Bronchial epithelial cell (primary cell): ENCODE data around the gene AP3D1. TPM values are rescaled to one million over a fixed set of nuclear protein-coding genes. Genes with fewer than 3 reads are reported as not detected.
A peak's percentile ranks its signal among the peaks of the same experiment; 100 is the strongest.

Source experiments
- DNase-seq: peaks from one replicate; pipeline ENCODE4 v3.0.0-alpha.2; 2010; ENCODE audit warnings: low read depth
- FAIRE-seq: peaks from 2 replicates; lab custom pipeline; 2011; peaks lifted over from hg19 to GRCh38; lab: Jason Lieb, UNC
- H3K27me3 ChIP-seq: 2 replicates; pipeline ENCODE4 v1.5.1; 2011; ENCODE audit warnings: low read length; ENCODE audit not compliant: control insufficient read depth, insufficient read depth
- H3K36me3 ChIP-seq: 2 replicates; pipeline ENCODE4 v1.5.1; 2011; ENCODE audit warnings: low read length; ENCODE audit not compliant: control insufficient read depth, insufficient read depth
- H3K4me3 ChIP-seq: 2 replicates; pipeline ENCODE4 v1.5.1; 2011; ENCODE audit warnings: mild to moderate bottlenecking, low read depth, low read length, control low read depth
- total RNA-seq: library from RNA; depleted of rRNA; stranded (reverse); fragments of >200 nt; gene quantifications from 2 replicates; pipeline ENCODE4 v1.2.1, GENCODE V29; 2014
- TF ChIP-seq, protein P1 (sequence below): IDR thresholded peaks from 2 replicates; pipeline ENCODE4 v1.5.1; 2011; ENCODE audit warnings: mild to moderate bottlenecking, moderate library complexity, low read length, control low read depth, inconsistent platforms; ENCODE audit not compliant: insufficient read depth, severe bottlenecking

AP3D1 gene
- total RNA-seq, 1 donor from 2014 or later, result 72.1 TPM

DNA sequence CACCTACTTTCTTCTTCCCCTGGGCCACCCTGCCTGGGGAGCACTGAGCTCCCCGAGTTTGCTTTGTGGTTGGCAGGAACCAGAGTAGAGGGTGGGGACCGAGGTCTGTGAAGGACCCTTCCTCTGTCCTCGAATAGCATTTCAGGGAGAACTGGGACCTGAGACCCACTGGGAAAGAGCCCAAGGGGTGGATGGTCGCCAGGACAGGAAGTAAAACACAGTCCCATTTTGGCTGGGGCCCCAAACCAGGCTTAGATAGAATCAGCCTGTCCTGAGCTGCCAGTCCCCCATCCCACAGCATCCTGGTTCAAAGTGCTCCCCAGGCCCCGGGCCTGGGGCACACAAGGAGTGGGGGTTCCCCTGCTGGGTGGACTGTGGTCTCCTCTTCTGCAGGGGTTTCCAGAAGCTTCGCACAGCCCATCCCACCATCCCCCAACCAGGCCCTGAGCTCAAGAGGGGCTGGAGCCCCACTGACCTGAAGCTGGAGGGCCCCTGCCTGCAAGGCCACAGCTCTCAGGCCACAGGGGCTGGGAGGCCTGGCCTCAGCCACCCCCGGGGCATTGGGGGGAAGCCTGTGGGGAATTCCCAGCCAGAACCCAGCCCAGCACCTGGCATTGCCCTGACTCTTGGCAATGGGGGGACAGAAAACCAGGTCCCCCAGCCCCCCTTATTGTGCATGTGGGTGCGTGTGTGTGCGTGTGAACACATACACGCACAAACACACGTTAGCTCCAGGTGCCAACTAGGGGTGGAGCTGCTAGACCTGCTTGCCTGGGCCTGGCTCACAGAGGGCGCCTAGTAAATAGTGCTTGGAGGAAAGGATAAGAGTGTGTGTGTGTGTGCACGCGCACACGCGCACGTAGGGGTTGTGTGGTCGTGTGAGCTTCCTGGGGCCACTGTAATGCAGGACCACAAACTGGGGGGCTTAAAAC lies 99.3 kb downstream of the AP3D1 start:
- DNase-seq, result peak; percentile 40
- peak; percentile 13 for FAIRE-seq
- Histone ChIP-seq H3K36me3 (peaks cover 32% of the 10 kb centered on the region), H3K4me3 (no peak overlapping the region), H3K27me3 (no peaks in the 10 kb centered on the region)
- TF ChIP-seq, protein P1, sequence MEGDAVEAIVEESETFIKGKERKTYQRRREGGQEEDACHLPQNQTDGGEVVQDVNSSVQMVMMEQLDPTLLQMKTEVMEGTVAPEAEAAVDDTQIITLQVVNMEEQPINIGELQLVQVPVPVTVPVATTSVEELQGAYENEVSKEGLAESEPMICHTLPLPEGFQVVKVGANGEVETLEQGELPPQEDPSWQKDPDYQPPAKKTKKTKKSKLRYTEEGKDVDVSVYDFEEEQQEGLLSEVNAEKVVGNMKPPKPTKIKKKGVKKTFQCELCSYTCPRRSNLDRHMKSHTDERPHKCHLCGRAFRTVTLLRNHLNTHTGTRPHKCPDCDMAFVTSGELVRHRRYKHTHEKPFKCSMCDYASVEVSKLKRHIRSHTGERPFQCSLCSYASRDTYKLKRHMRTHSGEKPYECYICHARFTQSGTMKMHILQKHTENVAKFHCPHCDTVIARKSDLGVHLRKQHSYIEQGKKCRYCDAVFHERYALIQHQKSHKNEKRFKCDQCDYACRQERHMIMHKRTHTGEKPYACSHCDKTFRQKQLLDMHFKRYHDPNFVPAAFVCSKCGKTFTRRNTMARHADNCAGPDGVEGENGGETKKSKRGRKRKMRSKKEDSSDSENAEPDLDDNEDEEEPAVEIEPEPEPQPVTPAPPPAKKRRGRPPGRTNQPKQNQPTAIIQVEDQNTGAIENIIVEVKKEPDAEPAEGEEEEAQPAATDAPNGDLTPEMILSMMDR, result no peak

DNA sequence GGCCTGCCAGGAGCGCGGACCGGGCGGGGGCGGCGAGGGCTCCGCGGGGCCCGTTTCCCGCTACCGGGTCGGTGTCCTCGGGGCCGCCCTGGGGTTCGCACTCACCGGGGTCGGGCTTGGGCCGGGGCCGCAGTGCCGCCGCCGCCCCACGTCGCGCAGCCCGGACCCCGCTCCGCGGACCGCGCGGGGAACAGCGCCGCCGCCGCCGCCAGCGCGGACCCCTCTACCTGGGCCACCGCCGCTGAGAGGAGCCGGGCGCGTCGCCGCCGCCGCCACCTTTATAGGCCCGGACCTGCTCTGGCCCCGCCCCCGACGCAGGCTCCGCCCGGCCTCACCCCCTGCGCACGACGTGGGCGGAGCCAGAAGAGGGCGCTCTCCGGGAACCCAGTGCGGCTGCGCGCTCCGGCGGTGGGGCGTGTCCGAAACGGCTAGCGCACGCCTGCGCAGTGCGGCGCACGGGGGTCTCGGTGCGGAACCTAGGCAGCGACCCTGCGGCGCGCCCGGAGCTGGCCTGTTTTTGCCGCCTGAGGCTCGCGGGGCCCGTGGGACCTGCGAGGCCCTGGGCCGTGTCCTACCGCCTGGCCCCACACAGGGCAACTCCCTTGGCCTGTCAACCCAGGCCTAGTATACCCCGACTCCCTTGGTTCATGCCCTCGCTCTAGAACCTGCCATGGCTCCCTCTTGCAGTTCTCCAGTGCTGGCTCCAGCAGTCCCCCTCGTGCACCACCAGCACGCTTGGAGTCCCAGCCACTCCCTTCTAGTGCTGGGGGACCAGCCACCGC lies 100.2 kb downstream of the AP3D1 start, which contains the start of gene MKNK2:
TSS of gene MKNK2 (minus strand) at position 254 of the 782 bp plus-strand sequence. CDS start 393 bp downstream, outside the sequence.
- Histone ChIP-seq H3K36me3 (peaks cover 39% of the 10 kb centered on the region), H3K4me3 (peak within 1 kb of the TSS; percentile 80), H3K27me3 (no peaks in the 10 kb centered on the region)
- TF ChIP-seq, protein P1, result peak; percentile 71
- DNase-seq, result peak; percentile 34
- no peak for FAIRE-seq

Other genes starting within 250 kb of the AP3D1 start
- gene ADAT3, start 246.2 kb downstream of the AP3D1 start, total RNA-seq, result 0.79 and 1.9 TPM in 2 replicates
- 14.2 and 15.4 TPM in 2 replicates for gene SCAMP4, start 246.2 kb downstream of the AP3D1 start, total RNA-seq
- 58.4 and 73.2 TPM in 2 replicates for gene CSNK1G2, start 210.4 kb downstream of the AP3D1 start, total RNA-seq
- 23.2 and 30.6 TPM in 2 replicates for gene BTBD2, start 135.9 kb downstream of the AP3D1 start, total RNA-seq
- 251 and 1,002 TPM in 2 replicates for gene MKNK2, start 100.3 kb downstream of the AP3D1 start, total RNA-seq
- 15.8 and 19.5 TPM in 2 replicates for gene MOB3A, start 55.2 kb downstream of the AP3D1 start, total RNA-seq
- 3.7 and 5.9 TPM in 2 replicates for gene IZUMO4, start 54.7 kb downstream of the AP3D1 start, total RNA-seq
- gene DOT1L, start 12.4 kb upstream of the AP3D1 start, total RNA-seq, result 3.7 and 5.2 TPM in 2 replicates
- 49.3 and 59.8 TPM in 2 replicates for gene PLEKHJ1, start 84.8 kb upstream of the AP3D1 start, total RNA-seq
- gene SF3A2, start 85.3 kb upstream of the AP3D1 start, total RNA-seq, result 24.2 and 25.1 TPM in 2 replicates
- 0.26 and 0.38 TPM in 2 replicates for gene AMH, start 97.8 kb upstream of the AP3D1 start, total RNA-seq
- not detected in 2 replicates for gene JSRP1, start 104.9 kb upstream of the AP3D1 start, total RNA-seq
- not detected in 2 replicates for gene PEAK3, start 130.6 kb upstream of the AP3D1 start, total RNA-seq
- not detected in 2 replicates for gene LINGO3, start 156.6 kb upstream of the AP3D1 start, total RNA-seq
- gene LSM7, start 177.0 kb upstream of the AP3D1 start, total RNA-seq, result 86.5 and 97.4 TPM in 2 replicates
- gene SPPL2B, start 177.1 kb upstream of the AP3D1 start, total RNA-seq, result 10.0 and 20.6 TPM in 2 replicates
- gene TMPRSS9, start 208.7 kb upstream of the AP3D1 start, total RNA-seq, result not detected in 2 replicates